Omental fat pad (tissue), 4 donors: ENCODE data around the gene MAPKAP1. TPM values are rescaled to one million over a fixed set of nuclear protein-coding genes. Genes with fewer than 3 reads are reported as not detected.

Experiments used
- ATAC-seq: fragments of 150-250 bp; one replicate; pipeline ENCODE4 v1.9.1; 2016; ENCODE audit warnings: mild to moderate bottlenecking, moderate library complexity; ENCODE audit not compliant: low FRiP score
- DNase-seq: peaks from one replicate; pipeline ENCODE4 v3.0.0-alpha.2; 2019; ENCODE audit warnings: low spot score
- total RNA-seq, 4 donors: library from RNA; depleted of rRNA; stranded (reverse); fragments of >200 nt; gene quantifications; one replicate each; pipeline ENCODE4 v1.1.0, GENCODE V29; 2016
- TF ChIP-seq, protein P1 (sequence below), 3 donors: fragments of 450-650 bp; IDR thresholded peaks; one replicate each; pipeline ENCODE4 v1.5.1; 2016 to 2017; ENCODE audit warnings: antibody characterized with exemption in 3 of 3, mild to moderate bottlenecking in 3 of 3, moderate library complexity in 2 of 3

MAPKAP1 gene
- total RNA-seq, 4 donors from 2014 or later, result 60.0 to 78.0 (median 72.9) TPM

DNA sequence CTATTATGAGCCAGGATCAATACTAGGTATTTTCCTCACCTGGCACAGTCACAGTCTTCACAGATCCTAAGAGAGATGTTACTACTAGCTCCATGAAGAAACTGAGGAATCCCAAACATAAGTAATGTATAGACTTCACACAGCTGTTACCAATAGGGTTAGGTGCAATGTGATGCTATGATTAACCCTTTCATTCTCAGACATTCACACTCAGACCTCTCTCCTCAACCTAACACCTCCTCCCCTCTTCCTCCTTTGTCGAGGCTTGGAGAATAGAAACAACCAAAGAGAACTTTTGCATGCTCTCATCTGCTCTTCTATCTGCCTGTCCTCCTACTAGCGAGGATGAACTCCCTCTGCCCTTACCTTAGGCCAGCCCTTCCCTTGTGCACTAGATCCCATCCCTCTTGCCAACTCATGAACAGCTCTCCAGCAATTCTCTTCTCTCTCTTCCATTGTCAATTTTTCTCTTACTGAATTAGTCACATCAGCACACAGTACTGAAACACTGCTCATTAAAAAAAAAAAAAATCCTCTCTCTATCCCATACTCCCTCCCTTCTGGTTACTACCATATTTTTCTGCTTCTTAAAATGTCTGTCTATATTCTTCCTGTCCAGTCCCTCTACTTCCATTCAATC is 47.7 kb downstream of the MAPKAP1 start:
- TF ChIP-seq, protein P1, sequence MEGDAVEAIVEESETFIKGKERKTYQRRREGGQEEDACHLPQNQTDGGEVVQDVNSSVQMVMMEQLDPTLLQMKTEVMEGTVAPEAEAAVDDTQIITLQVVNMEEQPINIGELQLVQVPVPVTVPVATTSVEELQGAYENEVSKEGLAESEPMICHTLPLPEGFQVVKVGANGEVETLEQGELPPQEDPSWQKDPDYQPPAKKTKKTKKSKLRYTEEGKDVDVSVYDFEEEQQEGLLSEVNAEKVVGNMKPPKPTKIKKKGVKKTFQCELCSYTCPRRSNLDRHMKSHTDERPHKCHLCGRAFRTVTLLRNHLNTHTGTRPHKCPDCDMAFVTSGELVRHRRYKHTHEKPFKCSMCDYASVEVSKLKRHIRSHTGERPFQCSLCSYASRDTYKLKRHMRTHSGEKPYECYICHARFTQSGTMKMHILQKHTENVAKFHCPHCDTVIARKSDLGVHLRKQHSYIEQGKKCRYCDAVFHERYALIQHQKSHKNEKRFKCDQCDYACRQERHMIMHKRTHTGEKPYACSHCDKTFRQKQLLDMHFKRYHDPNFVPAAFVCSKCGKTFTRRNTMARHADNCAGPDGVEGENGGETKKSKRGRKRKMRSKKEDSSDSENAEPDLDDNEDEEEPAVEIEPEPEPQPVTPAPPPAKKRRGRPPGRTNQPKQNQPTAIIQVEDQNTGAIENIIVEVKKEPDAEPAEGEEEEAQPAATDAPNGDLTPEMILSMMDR (IDR thresholded peaks at IDR 0.05), result no peak
- DNase-seq, result no peak
- ATAC-seq, result no peak

DNA sequence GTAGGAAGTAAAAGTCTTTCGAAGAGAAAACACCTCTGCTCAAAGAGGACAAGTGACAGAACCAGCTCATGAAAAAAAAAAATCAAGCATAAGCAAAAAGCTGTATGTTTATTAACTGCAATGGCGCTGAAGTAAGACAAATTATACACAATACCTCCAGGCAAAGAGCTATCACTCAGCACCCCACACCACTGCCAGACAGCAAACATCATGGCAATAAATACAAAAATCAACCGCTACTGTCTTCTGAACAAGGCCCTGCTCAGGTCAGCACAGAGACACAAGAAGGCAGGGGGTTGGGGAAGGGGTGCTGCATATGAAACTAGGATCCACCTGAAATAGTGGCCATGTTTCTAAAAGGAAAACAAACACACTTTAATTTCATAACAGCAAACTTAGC is 50.4 kb downstream of the MAPKAP1 start:
- no peak for ATAC-seq
- DNase-seq, result no peak
- TF ChIP-seq, protein P1 (IDR thresholded peaks at IDR 0.05), result no peak

DNA sequence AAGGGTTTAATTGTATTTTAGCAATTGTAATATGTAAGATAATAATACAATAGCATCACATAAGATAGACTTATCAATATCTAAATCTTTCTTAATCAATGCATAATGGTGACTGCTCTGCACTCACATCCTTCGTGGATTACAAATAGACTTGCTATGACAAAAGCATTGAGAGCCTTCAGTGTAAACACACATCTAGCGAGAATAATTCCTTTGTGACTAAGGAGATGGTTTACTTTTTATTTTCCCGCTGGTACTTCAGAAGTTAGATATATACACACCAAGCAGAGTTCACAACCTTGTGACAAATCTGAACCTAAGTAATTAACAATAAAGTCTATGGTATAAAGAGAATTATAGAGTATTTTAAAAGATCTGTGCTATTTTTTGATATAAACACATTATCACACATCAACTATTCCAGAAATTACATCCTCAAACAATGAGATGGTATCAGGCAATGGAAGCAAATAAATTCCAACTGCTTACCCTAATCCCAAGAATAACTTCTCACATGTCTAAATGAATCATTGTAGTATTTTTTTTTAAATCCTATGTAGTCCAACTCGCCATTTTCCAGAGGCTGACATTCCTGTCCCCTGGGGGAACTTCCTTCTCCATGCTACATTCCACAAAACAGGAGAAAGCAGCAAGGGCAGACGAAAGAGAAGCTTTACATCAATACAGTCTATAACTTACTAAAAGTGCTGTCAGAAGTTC is 51.2 kb downstream of the MAPKAP1 start:
- TF ChIP-seq, protein P1 (IDR thresholded peaks at IDR 0.05), result no peak
- ATAC-seq, result no peak

DNA sequence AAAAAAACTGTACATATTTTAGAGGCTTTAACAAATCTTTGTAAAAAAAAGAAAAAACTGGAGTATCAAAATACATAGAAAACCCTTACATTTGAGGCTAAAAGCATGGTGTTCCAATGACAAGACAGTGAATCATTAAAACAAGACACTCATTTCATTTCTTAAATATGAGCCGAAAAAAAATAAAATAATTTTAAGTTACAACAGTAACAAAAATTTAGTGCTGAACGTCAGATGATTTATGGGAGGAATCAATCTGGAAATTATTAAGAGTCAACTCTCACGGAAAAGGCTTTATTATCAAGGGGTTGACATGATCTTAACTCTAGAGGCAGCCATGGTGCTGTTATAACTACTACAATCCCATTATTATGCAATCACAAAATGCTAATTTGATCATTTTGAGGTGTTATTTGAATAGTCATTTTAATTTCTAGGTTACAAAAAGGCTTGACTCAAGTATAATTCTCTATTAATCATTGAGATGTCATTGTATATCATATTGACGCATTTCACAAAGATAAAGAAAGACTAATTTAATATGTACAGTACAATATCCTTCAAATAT is 51.9 kb downstream of the MAPKAP1 start:
- ATAC-seq (no peak), DNase-seq (no peak)
- TF ChIP-seq, protein P1 (IDR thresholded peaks at IDR 0.05), result no peak

More for the DNA sequence above, 51.2 kb downstream of the MAPKAP1 start:
- DNase-seq, result no peak

DNA sequence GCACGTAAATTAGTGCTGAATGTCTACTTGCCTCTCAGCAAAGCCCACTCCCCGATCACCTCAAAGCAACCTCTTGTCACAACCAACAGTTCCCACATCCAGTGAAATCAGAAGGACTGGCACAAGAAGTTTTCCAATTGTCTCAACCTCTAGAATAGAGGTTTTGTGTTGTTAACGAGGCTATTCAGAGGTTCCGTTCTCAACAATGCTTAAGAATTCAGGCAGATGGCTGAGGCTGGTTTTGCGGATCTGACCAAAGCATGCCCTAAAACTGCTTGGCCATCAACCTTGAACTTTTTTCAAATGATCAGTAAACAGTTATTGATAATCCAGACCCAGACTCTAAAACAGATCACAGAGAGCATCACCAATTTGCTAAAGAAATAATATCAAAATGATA is 52.9 kb downstream of the MAPKAP1 start:
- TF ChIP-seq, protein P1 (IDR thresholded peaks at IDR 0.05), result no peak
- DNase-seq, result no peak

DNA sequence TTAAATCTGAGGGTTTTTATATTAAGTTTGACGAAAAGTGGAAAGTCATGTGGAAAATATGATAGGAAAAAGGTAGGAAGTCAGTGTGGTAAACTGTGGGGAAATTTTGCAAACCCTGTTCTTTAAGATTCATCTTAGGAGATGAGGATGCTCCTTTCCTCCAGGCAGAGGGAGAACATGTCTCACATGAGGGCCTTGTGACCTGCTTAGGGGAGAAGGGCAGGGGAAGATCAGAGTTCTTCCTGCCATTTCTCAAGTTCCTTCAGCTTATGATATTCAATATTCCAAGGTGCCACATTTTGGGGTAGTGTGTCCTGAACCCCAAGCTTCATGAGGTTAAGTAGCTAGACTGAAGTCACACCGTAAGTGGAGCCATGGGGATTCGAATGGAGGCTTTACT is 53.7 kb downstream of the MAPKAP1 start:
- ATAC-seq, result no peak
- TF ChIP-seq, protein P1 (IDR thresholded peaks at IDR 0.05), result no peak
- no peak for DNase-seq

More for the DNA sequence above, 52.9 kb downstream of the MAPKAP1 start:
- ATAC-seq, result no peak
